K562 (cell line): ENCODE results near the gene SPATA19. TPM values are rescaled to one million over a fixed set of nuclear protein-coding genes. Genes with fewer than 3 reads are reported as not detected.

Source experiments
- ATAC-seq: fragments of 200-7000 bp; cut with Tn5 transposase; 3 replicates; pipeline ENCODE4 v1.9.1; 2020; ENCODE audit warnings: moderate library complexity
- BruUV-seq: library from RNA; stranded (reverse); fragments of 400-500 nt; replicated peaks from 2 replicates; lab custom pipeline; 2021; lab: Mats Ljungman, UMichigan
- CTCF ChIA-PET: fragments of 300-600 bp; formaldehyde crosslinking; extraction: SDS; loops from one replicate; lab custom pipeline; 2021; ENCODE audit warnings: low intra/inter-chr PET ratio; lab: Yijun Ruan, JAX
- POLR2A ChIA-PET: fragments of 300-600, 350-650 bp; sonication (Branson Sonifier 250); formaldehyde crosslinking; extraction: SDS; loops from one replicate; lab custom pipeline; 2021; ENCODE audit warnings: antibody characterized with exemption, inconsistent platforms; lab: Yijun Ruan, JAX
- DNase-seq, 4 experiments: peaks; one replicate each; pipeline versions ENCODE4 v3.0.0 to v3.0.0-alpha.2; 2011 to 2018; ENCODE audit warnings: low spot score in 3 of 4, mixed read lengths in 3 of 4; ENCODE audit errors: extremely low read depth in 1 of 4
- FAIRE-seq: peaks from 2 replicates; lab custom pipeline; 2011; peaks lifted over from hg19 to GRCh38; lab: Jason Lieb, UNC
- H2AFZ ChIP-seq: 2 replicates; pipeline ENCODE4 v1.6.0; 2011; ENCODE audit warnings: low read depth, low read length, control low read depth, inconsistent platforms
- H3K27ac ChIP-seq: fragments of 200-600 bp; 3 replicates; pipeline ENCODE4 v1.8.0; 2011; ENCODE audit warnings: low read depth, mild to moderate bottlenecking, control low read depth, inconsistent platforms, low read length, moderate library complexity, mixed read lengths; ENCODE audit errors: extremely low read depth
- H3K27me3 ChIP-seq, 2 experiments: fragments of 300-600 bp in 1 of 2; 2 replicates in 1 of 2; 3 replicates in 1 of 2; pipeline versions ENCODE4 v1.6.0 to v1.8.0; 2011; ENCODE audit warnings: inconsistent platforms in 2 of 2, low read length in 2 of 2, mild to moderate bottlenecking in 1 of 2, mixed read lengths in 1 of 2, moderate library complexity in 1 of 2; ENCODE audit not compliant: control insufficient read depth in 2 of 2, insufficient read depth in 2 of 2
- H3K36me3 ChIP-seq: fragments of 300-600 bp; 3 replicates; pipeline ENCODE4 v1.8.0; 2011; ENCODE audit warnings: mild to moderate bottlenecking, low read length, inconsistent platforms; ENCODE audit not compliant: control insufficient read depth, insufficient read depth
- H3K4me1 ChIP-seq, 2 experiments: fragments of 200-600 bp in 1 of 2; replicated peaks in 1 of 2; 2 replicates in 1 of 2; 3 replicates in 1 of 2; pipeline versions ENCODE4 v1.5.1 to v1.8.0; 2011; ENCODE audit warnings: inconsistent platforms in 2 of 2, low read length in 2 of 2, mild to moderate bottlenecking in 1 of 2, mixed read lengths in 1 of 2, moderate library complexity in 1 of 2; ENCODE audit not compliant: control insufficient read depth in 2 of 2, insufficient read depth in 2 of 2
- H3K4me2 ChIP-seq: 2 replicates; pipeline ENCODE4 v1.6.1; 2011; ENCODE audit warnings: low read length, control low read depth, inconsistent platforms, mixed read lengths; ENCODE audit not compliant: insufficient read depth
- H3K4me3 ChIP-seq: fragments of 200-600 bp; sonication (generic), shearing (Covaris generic); 2 replicates; pipeline ENCODE4 v1.5.1; 2016; ENCODE audit warnings: control low read depth, inconsistent platforms
- H3K79me2 ChIP-seq: fragments of 200-600 bp; 3 replicates; pipeline ENCODE4 v1.8.0; 2011; ENCODE audit warnings: low read length, inconsistent platforms; ENCODE audit not compliant: control insufficient read depth, insufficient read depth
- H3K9ac ChIP-seq, 2 experiments: 2 replicates each; pipeline versions ENCODE4 v1.6.0 to v1.6.1; 2011; ENCODE audit warnings: low read depth in 2 of 2, low read length in 2 of 2, control low read depth in 1 of 2, inconsistent platforms in 1 of 2, mild to moderate bottlenecking in 1 of 2, mixed read lengths in 1 of 2; ENCODE audit not compliant: insufficient read depth in 1 of 2
- H3K9me1 ChIP-seq: one replicate; pipeline ENCODE4 v1.6.0; 2011; ENCODE audit warnings: inconsistent platforms, mild to moderate bottlenecking, low read length, moderate library complexity; ENCODE audit not compliant: control insufficient read depth, insufficient read depth
- H3K9me3 ChIP-seq: replicated peaks from 2 replicates; pipeline ENCODE4 v1.5.1; 2011; ENCODE audit warnings: low read depth, low read length, inconsistent platforms; ENCODE audit not compliant: control insufficient read depth, insufficient read depth
- H4K20me1 ChIP-seq: replicated peaks from 2 replicates; pipeline ENCODE4 v1.6.1; 2011; ENCODE audit warnings: low read length, inconsistent platforms, mixed read lengths; ENCODE audit not compliant: control insufficient read depth, insufficient read depth
- ELF1 ChIP-seq: fragments of 200-800 bp; sonication (Bioruptor generic); IDR thresholded peaks from 2 replicates; pipeline ENCODE4 v1.6.1; 2016; ENCODE audit warnings: missing genetic modification characterization, missing compliant biosample characterization
- PRDM10 ChIP-seq: fragments of 450-650 bp; IDR thresholded peaks from 2 replicates; pipeline ENCODE4 v1.6.1; 2018; ENCODE audit not compliant: partially characterized antibody
- RUNX1 ChIP-seq: sonication (generic); IDR thresholded peaks from 2 replicates; pipeline ENCODE4 v1.6.1; 2016; ENCODE audit warnings: antibody characterized with exemption, low read depth
- SRSF7 ChIP-seq: fragments of 200-400 bp; formaldehyde crosslinking; optimal IDR thresholded peaks from 2 replicates; pipeline ENCODE3; 2017; ENCODE audit warnings: mild to moderate bottlenecking, low read depth, low read length
- XRCC4 ChIP-seq: IDR thresholded peaks from one replicate; pipeline ENCODE4 v1.6.1; 2011; ENCODE audit not compliant: insufficient read depth, insufficient read length; ENCODE audit errors: extremely low read depth
- ZNF316 ChIP-seq: fragments of 450-650 bp; IDR thresholded peaks from 2 replicates; pipeline ENCODE4 v1.6.1; 2016
- ZNF668 ChIP-seq: fragments of 250-450 bp; sonication (Bioruptor Pico); IDR thresholded peaks from 2 replicates; pipeline ENCODE4 v1.8.0; 2022; ENCODE audit warnings: mild to moderate bottlenecking, inconsistent platforms
- WGBS: fragments of 100-300 bp; shearing (Covaris generic); methylation state at CpG from one replicate; pipeline ENCODE4 v1.1.6; 2016; ENCODE audit warnings: low coverage, mixed read lengths; ENCODE audit not compliant: insufficient coverage; ENCODE audit errors: missing lambda C conversion rate; 5-methylcytosine and 5-hydroxymethylcytosine counted together
- in situ Hi-C: fragments of 300-500 bp; cut with MboI; formaldehyde crosslinking; loops from 4 replicates; pipeline ENCODE4 v1.15.0; 2018; ENCODE audit warnings: inconsistent platforms, mixed read lengths
- intact Hi-C: fragments of 100-400 bp; cut with micrococcal nuclease; formaldehyde crosslinking; loops from 2 replicates; pipeline ENCODE4 v1.14.2; 2022
- polyA plus RNA-seq, 8 experiments: library from polyadenylated mRNA; depleted of rRNA in 4 of 8; stranded (reverse) in 5 of 8; unstranded in 3 of 8; fragments of >200 nt; fragmentation: Nextera tagmentation in 2 of 8; fragmentation: Illumina TruSeq in 1 of 8; extraction: Ambion mirVana in 2 of 8; extraction: Trizol in 1 of 8; gene quantifications; 2 replicates each; pipeline versions ENCODE4 v1.2.1 to v1.2.3, GENCODE V29; 2011 to 2014; ENCODE audit warnings: inconsistent platforms in 1 of 8, missing spikeins in 1 of 8
- total RNA-seq, 7 experiments: library from RNA; depleted of rRNA in 6 of 7; stranded (reverse); fragments of >200 nt in 6 of 7; fragmentation: Illumina TruSeq in 2 of 7; extraction: Trizol in 2 of 7; gene quantifications; 2 replicates each; pipeline versions ENCODE4 v1.2.1 to v1.2.3, GENCODE V29; 2011 to 2021; ENCODE audit warnings: low replicate concordance in 1 of 7

The SPATA19 gene
- total and polyA plus RNA-seq, 9 of the 15 experiments (the other 6 are each of a cell fraction or from before 2014, with no cell fraction given) = not detected

GRCh38 chr11:133810766-133811165, 34.5 kb downstream of the SPATA19 start:
- H3K36me3 ChIP-seq = no peaks in the 10 kb centered on the region
- H3K4me1 ChIP-seq = no peaks in the 10 kb centered on the region
- FAIRE-seq = no peak
- intact Hi-C loops (no loop called here), in situ Hi-C loops (no loop called here)
- H3K27me3 ChIP-seq = no peaks in the 10 kb centered on the region
- ATAC-seq = no peak
- H3K9me1 ChIP-seq = no peaks in the 10 kb centered on the region
- no peak overlapping the region for H2AFZ ChIP-seq
- no peak overlapping the region for H3K9ac ChIP-seq
- DNase-seq = no peak
- no peak overlapping the region for H3K4me2 ChIP-seq
- H4K20me1 ChIP-seq = no peaks in the 10 kb centered on the region
- POLR2A ChIA-PET = no interaction called here
- 3% methylated on average over 7 of the region's 7 CpGs for WGBS
- H3K27ac ChIP-seq = no peak overlapping the region
- no TSS peak for BruUV-seq
- no peaks in the 10 kb centered on the region; the same call in 1 of the 2 replicates for H3K9me3 ChIP-seq
- CTCF ChIA-PET = no interaction called here
- TF ChIP-seq RUNX1 (no peak), SRSF7 (no peak)
- no peak overlapping the region for H3K4me3 ChIP-seq
- no peaks in the 10 kb centered on the region for H3K79me2 ChIP-seq

- H3K36me3 ChIP-seq = no peaks in the 10 kb centered on the region
- no peaks in the 10 kb centered on the region for H4K20me1 ChIP-seq
- DNase-seq = no peak
- no peak overlapping the region for H3K4me2 ChIP-seq
- no peak overlapping the region for H3K9ac ChIP-seq
- ChIA-PET CTCF (no interaction called here), POLR2A (no interaction called here)
- in situ Hi-C loops (no loop called here), intact Hi-C loops (no loop called here)
- no peak for FAIRE-seq
- H3K27me3 ChIP-seq = no peaks in the 10 kb centered on the region
- no peaks in the 10 kb centered on the region for H3K9me1 ChIP-seq
- no peak overlapping the region for H2AFZ ChIP-seq
- TF ChIP-seq ZNF668 (no peak), PRDM10 (no peak), ZNF316 (no peak), XRCC4 (no peak), ELF1 (tag) (no peak)
- H3K27ac ChIP-seq = no peak overlapping the region
- no peak for ATAC-seq
- no peak overlapping the region for H3K4me3 ChIP-seq
- H3K9me3 ChIP-seq = no peaks in the 10 kb centered on the region; the same call in 1 of the 2 replicates
- H3K79me2 ChIP-seq = no peaks in the 10 kb centered on the region
- WGBS = under 1% methylated on average over 23 of the region's 23 CpGs
- H3K4me1 ChIP-seq = no peaks in the 10 kb centered on the region
- BruUV-seq = no TSS peak
These were observed 35.5 kb downstream of the SPATA19 start for GRCh38 chr11:133809569-133810491.
